PC-3 (cell line): ENCODE measurements around the gene SDK1. TPM values are rescaled to one million over a fixed set of nuclear protein-coding genes. Genes with fewer than 3 reads are reported as not detected.

Source experiments
- ATAC-seq: fragments of 200-7000 bp; cut with Tn5 transposase; 2 replicates; pipeline ENCODE4 v1.9.1; 2020; ENCODE audit warnings: mild to moderate bottlenecking, moderate library complexity
- BruUV-seq: library from RNA; stranded (reverse); fragments of 400-500 nt; replicated peaks from 2 replicates; lab custom pipeline; 2021; lab: Mats Ljungman, UMichigan
- CTCF ChIA-PET: fragments of 300-600 bp; sonication (Branson Sonifier 250); formaldehyde crosslinking; loops from one replicate; lab custom pipeline; 2022; ENCODE audit warnings: antibody characterized with exemption; lab: Charles Lee
- POLR2A ChIA-PET: fragments of 300-600 bp; sonication (Branson Sonifier 250); formaldehyde crosslinking; loops from one replicate; lab custom pipeline; 2022; ENCODE audit warnings: antibody characterized with exemption; ENCODE audit not compliant: unreplicated experiment; lab: Charles Lee
- DNase-seq: peaks from one replicate; pipeline ENCODE4 v3.0.0-alpha.2; 2015
- H2AFZ ChIP-seq: fragments of 300-600 bp; sonication (generic); 2 replicates; pipeline ENCODE4 v1.6.0; 2016; ENCODE audit warnings: antibody characterized with exemption, low read length
- H3F3A ChIP-seq: fragments of 300-600 bp; sonication (generic); one replicate; pipeline ENCODE4 v1.6.0; 2017; ENCODE audit warnings: antibody characterized with exemption, low read length, control low read depth, mild to moderate bottlenecking; ENCODE audit not compliant: unreplicated experiment
- H3K27ac ChIP-seq: fragments of 300-600 bp; sonication (generic); 2 replicates; pipeline ENCODE4 v1.5.1; 2016; ENCODE audit warnings: mild to moderate bottlenecking, low read length
- H3K27me3 ChIP-seq: fragments of 300-600 bp; sonication (generic); 2 replicates; pipeline ENCODE4 v1.6.1; 2016; ENCODE audit warnings: low read length, mixed read lengths
- H3K36me3 ChIP-seq: fragments of 300-600 bp; sonication (generic); 2 replicates; pipeline ENCODE4 v1.6.1; 2016; ENCODE audit warnings: low read depth, mixed run types, low read length, mixed read lengths
- H3K4me1 ChIP-seq: fragments of 300-600 bp; sonication (generic); 2 replicates; pipeline ENCODE4 v1.5.1; 2016; ENCODE audit warnings: low read length; ENCODE audit not compliant: insufficient read depth
- H3K4me2 ChIP-seq: fragments of 300-600 bp; sonication (generic); 2 replicates; pipeline ENCODE4 v1.6.0; 2016; ENCODE audit warnings: low read length
- H3K4me3 ChIP-seq: fragments of 300-600 bp; sonication (generic); 2 replicates; pipeline ENCODE4 v1.5.1; 2016; ENCODE audit warnings: mild to moderate bottlenecking, low read length, mixed read lengths
- H3K79me2 ChIP-seq: fragments of 300-600 bp; sonication (generic); 2 replicates; pipeline ENCODE4 v1.6.1; 2017; ENCODE audit warnings: low read length, mixed read lengths
- H3K9ac ChIP-seq: fragments of 300-600 bp; sonication (generic); 2 replicates; pipeline ENCODE4 v1.6.0; 2016; ENCODE audit warnings: mild to moderate bottlenecking, low read length
- H3K9me2 ChIP-seq: fragments of 300-600 bp; sonication (generic); replicated peaks from 2 replicates; pipeline ENCODE4 v1.6.1; 2016; ENCODE audit warnings: mixed run types, low read length, mixed read lengths
- H3K9me3 ChIP-seq: fragments of 300-600 bp; sonication (generic); 2 replicates; pipeline ENCODE4 v1.6.1; 2016; ENCODE audit warnings: low read length, mixed read lengths
- H4K20me1 ChIP-seq: fragments of 300-600 bp; sonication (generic); 2 replicates; pipeline ENCODE4 v1.6.1; 2016; ENCODE audit warnings: low read length, mixed read lengths
- EZH2 ChIP-seq: fragments of 300-600 bp; sonication (generic); IDR thresholded peaks from one replicate; pipeline ENCODE4 v1.6.1; 2017; ENCODE audit warnings: antibody characterized with exemption, mild to moderate bottlenecking, low read length; ENCODE audit not compliant: unreplicated experiment
- EZH2phosphoT487 ChIP-seq: fragments of 300-600 bp; sonication (generic); IDR thresholded peaks from 2 replicates; pipeline ENCODE4 v1.6.1; 2018; ENCODE audit warnings: mild to moderate bottlenecking, antibody characterized with exemption, low read length, borderline replicate concordance
- intact Hi-C: fragments of 100-400 bp; cut with micrococcal nuclease; formaldehyde crosslinking; loops from 2 replicates; pipeline ENCODE4 v1.9.0; 2023
- total RNA-seq: library from RNA; depleted of rRNA; stranded (reverse); fragments of >200 nt; gene quantifications from 2 replicates; pipeline ENCODE4 v1.2.3, GENCODE V29; 2014
- TF ChIP-seq, protein P1 (sequence below): fragments of 300-600 bp; sonication (generic); conservative IDR thresholded peaks from 2 replicates; pipeline ENCODE4 v1.5.1; 2017; ENCODE audit warnings: antibody characterized with exemption, low read depth, mild to moderate bottlenecking, low read length

Gene SDK1
- total RNA-seq, 1 experiment from 2014 or later: 2.8 TPM

DNA sequence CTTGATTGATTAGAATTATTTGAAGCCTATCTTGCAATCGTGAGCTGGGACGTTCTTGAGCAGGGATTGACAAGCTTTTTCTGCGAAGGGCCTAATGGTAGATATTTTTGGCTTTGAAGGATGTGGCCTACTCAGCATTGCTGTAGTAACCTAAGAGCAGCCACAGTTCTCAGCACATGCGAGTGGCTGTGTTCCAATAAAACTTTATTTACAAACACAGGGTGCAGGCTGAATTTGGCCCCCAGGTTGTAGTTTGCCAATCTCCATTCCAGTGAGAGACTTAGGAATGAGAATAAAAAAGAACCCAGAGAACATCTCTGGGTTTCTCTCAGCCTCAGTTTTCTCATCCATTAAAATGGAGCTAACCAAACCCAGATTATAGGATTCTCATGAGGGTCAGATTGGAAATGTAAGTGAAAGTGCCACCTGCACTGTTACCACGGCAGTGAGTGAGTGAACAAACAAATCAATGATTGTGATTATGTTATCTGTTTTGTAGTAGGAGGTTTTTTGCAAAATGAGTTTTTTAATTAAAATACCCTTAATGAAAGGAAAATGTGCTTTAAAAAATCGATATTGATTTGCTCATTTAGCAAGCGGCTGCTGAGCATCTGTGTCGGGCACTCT is 664.0 kb downstream of the SDK1 start:
- no TSS peak for BruUV-seq
- intact Hi-C loops: no loop called here
- no peaks in the 10 kb centered on the region for H3K9me3 ChIP-seq
- no peaks in the 10 kb centered on the region for H3K79me2 ChIP-seq
- ChIA-PET CTCF (interaction anchor here (0.6 kb wide), 1 partner anchor 664 kb away, joined by 5 read pairs; the partner anchor contains the start of gene SDK1), POLR2A (no interaction called here)
- H3F3A ChIP-seq: no peaks in the 10 kb centered on the region
- H3K4me1 ChIP-seq: no peaks in the 10 kb centered on the region
- H3K4me3 ChIP-seq: no peak overlapping the region
- no peak for TF ChIP-seq EZH2phosphoT487
- TF ChIP-seq, protein P1, sequence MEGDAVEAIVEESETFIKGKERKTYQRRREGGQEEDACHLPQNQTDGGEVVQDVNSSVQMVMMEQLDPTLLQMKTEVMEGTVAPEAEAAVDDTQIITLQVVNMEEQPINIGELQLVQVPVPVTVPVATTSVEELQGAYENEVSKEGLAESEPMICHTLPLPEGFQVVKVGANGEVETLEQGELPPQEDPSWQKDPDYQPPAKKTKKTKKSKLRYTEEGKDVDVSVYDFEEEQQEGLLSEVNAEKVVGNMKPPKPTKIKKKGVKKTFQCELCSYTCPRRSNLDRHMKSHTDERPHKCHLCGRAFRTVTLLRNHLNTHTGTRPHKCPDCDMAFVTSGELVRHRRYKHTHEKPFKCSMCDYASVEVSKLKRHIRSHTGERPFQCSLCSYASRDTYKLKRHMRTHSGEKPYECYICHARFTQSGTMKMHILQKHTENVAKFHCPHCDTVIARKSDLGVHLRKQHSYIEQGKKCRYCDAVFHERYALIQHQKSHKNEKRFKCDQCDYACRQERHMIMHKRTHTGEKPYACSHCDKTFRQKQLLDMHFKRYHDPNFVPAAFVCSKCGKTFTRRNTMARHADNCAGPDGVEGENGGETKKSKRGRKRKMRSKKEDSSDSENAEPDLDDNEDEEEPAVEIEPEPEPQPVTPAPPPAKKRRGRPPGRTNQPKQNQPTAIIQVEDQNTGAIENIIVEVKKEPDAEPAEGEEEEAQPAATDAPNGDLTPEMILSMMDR: no peak
- TF ChIP-seq EZH2: no peak
- H3K36me3 ChIP-seq: no peaks in the 10 kb centered on the region
- H3K9ac ChIP-seq: no peak overlapping the region
- ATAC-seq (no peak), DNase-seq (no peak)
- no peak overlapping the region for H2AFZ ChIP-seq
- H3K9me2 ChIP-seq: no peaks in the 10 kb centered on the region
- no peak overlapping the region for H3K4me2 ChIP-seq
- no peak overlapping the region for H3K27ac ChIP-seq
- H4K20me1 ChIP-seq: no peaks in the 10 kb centered on the region
- no peaks in the 10 kb centered on the region for H3K27me3 ChIP-seq

DNA sequence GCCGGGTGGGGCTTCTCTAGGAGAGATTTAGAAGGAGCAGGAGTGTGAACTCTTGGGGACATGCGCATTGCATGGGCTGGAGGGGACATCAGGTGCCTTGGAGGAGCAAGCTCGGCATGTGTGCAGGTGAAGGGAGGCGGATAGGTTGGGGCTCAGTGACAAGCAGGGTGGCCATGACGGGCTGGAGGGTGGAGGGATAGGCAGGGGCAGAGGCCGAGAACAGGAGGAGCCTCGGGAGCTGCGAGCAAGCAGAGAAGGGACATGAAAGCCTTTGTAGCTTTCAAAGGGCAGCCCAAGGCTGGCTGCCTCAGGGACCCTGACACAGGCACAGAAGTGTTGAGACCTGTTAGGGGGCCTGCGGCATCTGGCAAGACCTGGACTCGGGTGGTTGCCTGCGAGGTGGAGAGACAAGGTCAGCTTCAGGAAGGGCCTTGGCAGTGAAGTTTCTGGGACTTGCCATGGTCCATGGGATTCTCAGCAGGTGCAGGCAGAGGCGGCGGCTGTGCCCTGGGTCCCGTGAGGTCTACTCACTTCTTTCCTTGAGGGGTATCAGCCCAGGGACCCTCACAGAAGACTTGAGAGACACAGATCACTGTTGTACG is 664.8 kb downstream of the SDK1 start:
- no peaks in the 10 kb centered on the region for H3K9me2 ChIP-seq
- CTCF ChIA-PET: no interaction called here
- no TSS peak for BruUV-seq

More for the DNA sequence above, 664.8 kb downstream of the SDK1 start:
- Histone ChIP-seq H2AFZ (no peak overlapping the region), H3K27me3 (no peaks in the 10 kb centered on the region), H3K9me3 (no peaks in the 10 kb centered on the region), H4K20me1 (no peaks in the 10 kb centered on the region), H3K4me3 (no peak overlapping the region), H3K9ac (no peak overlapping the region), H3K4me1 (no peaks in the 10 kb centered on the region), H3K79me2 (no peaks in the 10 kb centered on the region), H3K4me2 (no peak overlapping the region), H3K27ac (no peak overlapping the region), H3K36me3 (no peaks in the 10 kb centered on the region), H3F3A (no peaks in the 10 kb centered on the region)
- no peak for ATAC-seq
- DNase-seq: no peak
- intact Hi-C loops: no loop called here
- POLR2A ChIA-PET: no interaction called here
- TF ChIP-seq EZH2phosphoT487: no peak
- TF ChIP-seq, protein P1: no peak
- TF ChIP-seq EZH2: no peak
